ENCODE measurements around the gene TENT5D.
"Not testable (repeated sequence)": the region's sequence is repeated elsewhere in the genome, so short reads cannot be mapped to it uniquely, and the experiment has no call there.

TENT5D gene

GRCh38 chrX:80420147-80420546 lies at the start of gene TENT5D:
TSS of gene TENT5D (plus strand) at chrX:80420447. CDS start at chrX:80442540, 22,093 bp downstream.
- ATAC-seq (ENCODE audit: insufficient read depth, low read depth): no peak
- Histone ChIP-seq H4K20me1 (ENCODE audit: insufficient read depth, low read length) (no peaks in the 10 kb centered on the region), H3K4me3 (ENCODE audit: low read depth in 1 of 2, low read length in 2 of 2) (no peak within 1 kb of the TSS), H3K36me3 (ENCODE audit: insufficient read depth, low read length) (no peaks in the 10 kb centered on the region), H2AFZ (ENCODE audit: low read depth, low read length) (no peak within 1 kb of the TSS), H3K9me3 (ENCODE audit: insufficient read depth, low read length, severe bottlenecking) (no peaks in the 10 kb centered on the region), H3K9ac (ENCODE audit: low read depth, low read length) (no peak within 1 kb of the TSS), H3K27me3 (ENCODE audit: insufficient read depth, low read length, poor library complexity) (no peaks in the 10 kb centered on the region), H3K4me1 (ENCODE audit: insufficient read depth, low read length) (no peaks in the 10 kb centered on the region), H3K4me2 (ENCODE audit: insufficient read depth, low read length) (no peak within 1 kb of the TSS), H3K27ac (ENCODE audit: low read length) (no peak within 1 kb of the TSS), H3K79me2 (ENCODE audit: insufficient read depth, low read length) (no peaks in the 10 kb centered on the region)
- no peak for TF ChIP-seq CTCF (IDR thresholded peaks at IDR 0.05; ENCODE audit: borderline replicate concordance, extremely low read depth, low read length, poor library complexity, severe bottlenecking)
- no peak for TF ChIP-seq EZH2 (IDR thresholded peaks at IDR 0.05; ENCODE audit: borderline replicate concordance, low read depth, low read length, severe bottlenecking)
- DNase-seq: no peak

GRCh38 chrX:80385651-80386050 lies 34.6 kb upstream of the TENT5D start:
- not testable (repeated sequence) for ATAC-seq (ENCODE audit: insufficient read depth, low read depth)

GRCh38 chrX:80388206-80388605 lies 32.0 kb upstream of the TENT5D start:
- ATAC-seq (ENCODE audit: insufficient read depth, low read depth) (no peak), DNase-seq (no peak)
- Histone ChIP-seq H3K9ac (ENCODE audit: low read depth, low read length) (no peak overlapping the region), H2AFZ (ENCODE audit: low read depth, low read length) (no peak overlapping the region), H3K27ac (ENCODE audit: low read length) (no peak overlapping the region), H4K20me1 (ENCODE audit: insufficient read depth, low read length) (no peaks in the 10 kb centered on the region), H3K27me3 (ENCODE audit: insufficient read depth, low read length, poor library complexity) (no peaks in the 10 kb centered on the region), H3K4me2 (ENCODE audit: insufficient read depth, low read length) (no peak overlapping the region), H3K79me2 (ENCODE audit: insufficient read depth, low read length) (no peaks in the 10 kb centered on the region), H3K4me1 (ENCODE audit: insufficient read depth, low read length) (no peaks in the 10 kb centered on the region), H3K9me3 (ENCODE audit: insufficient read depth, low read length, severe bottlenecking) (no peaks in the 10 kb centered on the region), H3K36me3 (ENCODE audit: insufficient read depth, low read length) (no peaks in the 10 kb centered on the region), H3K4me3 (ENCODE audit: low read depth in 1 of 2, low read length in 2 of 2) (no peak overlapping the region)
- TF ChIP-seq EZH2 (IDR thresholded peaks at IDR 0.05; ENCODE audit: borderline replicate concordance, low read depth, low read length, severe bottlenecking) (no peak), CTCF (IDR thresholded peaks at IDR 0.05; ENCODE audit: borderline replicate concordance, extremely low read depth, low read length, poor library complexity, severe bottlenecking) (no peak)

More at GRCh38 chrX:80385651-80386050, 34.6 kb upstream of the TENT5D start:
- H3K9ac ChIP-seq (ENCODE audit: low read depth, low read length); H3K4me1 ChIP-seq (ENCODE audit: insufficient read depth, low read length); H3K27me3 ChIP-seq (ENCODE audit: insufficient read depth, low read length, poor library complexity); H3K9me3 ChIP-seq (ENCODE audit: insufficient read depth, low read length, severe bottlenecking); H2AFZ ChIP-seq (ENCODE audit: low read depth, low read length); DNase-seq; H3K4me3 ChIP-seq (ENCODE audit: low read depth in 1 of 2, low read length in 2 of 2); H3K4me2 ChIP-seq (ENCODE audit: insufficient read depth, low read length); H3K27ac ChIP-seq (ENCODE audit: low read length); H4K20me1 ChIP-seq (ENCODE audit: insufficient read depth, low read length); H3K36me3 ChIP-seq (ENCODE audit: insufficient read depth, low read length); H3K79me2 ChIP-seq (ENCODE audit: insufficient read depth, low read length): not testable (repeated sequence)

GRCh38 chrX:80412042-80412441 lies 8.2 kb upstream of the TENT5D start:
- Histone ChIP-seq H3K27me3 (ENCODE audit: insufficient read depth, low read length, poor library complexity) (no peaks in the 10 kb centered on the region), H3K36me3 (ENCODE audit: insufficient read depth, low read length) (no peaks in the 10 kb centered on the region)

More at GRCh38 chrX:80412042-80412441, 8.2 kb upstream of the TENT5D start:
- DNase-seq: no peak
- no peaks in the 10 kb centered on the region for H3K4me1 ChIP-seq (ENCODE audit: insufficient read depth, low read length)
- no peak for ATAC-seq (ENCODE audit: insufficient read depth, low read depth)
- H3K9ac ChIP-seq (ENCODE audit: low read depth, low read length): no peak overlapping the region
- no peak overlapping the region for H2AFZ ChIP-seq (ENCODE audit: low read depth, low read length)
- no peaks in the 10 kb centered on the region for H3K9me3 ChIP-seq (ENCODE audit: insufficient read depth, low read length, severe bottlenecking)
- no peaks in the 10 kb centered on the region for H3K79me2 ChIP-seq (ENCODE audit: insufficient read depth, low read length)
- H3K4me2 ChIP-seq (ENCODE audit: insufficient read depth, low read length): no peak overlapping the region
- no peak overlapping the region for H3K27ac ChIP-seq (ENCODE audit: low read length)
- H4K20me1 ChIP-seq (ENCODE audit: insufficient read depth, low read length): no peaks in the 10 kb centered on the region
- TF ChIP-seq CTCF (IDR thresholded peaks at IDR 0.05; ENCODE audit: borderline replicate concordance, extremely low read depth, low read length, poor library complexity, severe bottlenecking) (no peak), EZH2 (IDR thresholded peaks at IDR 0.05; ENCODE audit: borderline replicate concordance, low read depth, low read length, severe bottlenecking) (no peak)
- no peak overlapping the region for H3K4me3 ChIP-seq (ENCODE audit: low read depth in 1 of 2, low read length in 2 of 2)
